ACHN (cell line): ENCODE results near the gene DEPP1.

Source experiments
- DNase-seq: peaks from one replicate; pipeline ENCODE4 v3.0.0-alpha.2; 2015
- in situ Hi-C: cut with HindIII; loops from 2 replicates; pipeline ENCODE4 v1.10.0; 2017; ENCODE audit warnings: low sequenced_read_pairs, low pct_ligation_motif_present, low pct_unique_long_range_greater_than_20kb

The DEPP1 gene

DNA sequence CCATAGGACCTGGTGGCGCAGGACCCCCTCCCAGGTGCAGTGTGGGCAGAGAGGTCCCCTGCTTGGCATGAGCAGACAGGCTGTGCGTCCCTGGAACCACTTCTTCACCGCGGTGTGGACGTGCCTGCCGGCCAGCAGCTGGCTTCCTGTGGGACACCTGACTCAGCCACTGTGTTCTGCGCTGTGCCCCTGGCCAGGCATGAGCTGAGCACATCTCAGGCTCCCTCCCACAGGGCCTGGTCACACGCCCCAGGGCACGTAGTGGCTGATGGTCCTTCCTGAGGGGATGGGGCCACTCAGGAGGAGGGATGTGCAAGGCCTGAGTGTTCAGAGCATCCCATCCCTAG lies 3.5 kb upstream of the DEPP1 start:
- DNase-seq, result no peak

DNA sequence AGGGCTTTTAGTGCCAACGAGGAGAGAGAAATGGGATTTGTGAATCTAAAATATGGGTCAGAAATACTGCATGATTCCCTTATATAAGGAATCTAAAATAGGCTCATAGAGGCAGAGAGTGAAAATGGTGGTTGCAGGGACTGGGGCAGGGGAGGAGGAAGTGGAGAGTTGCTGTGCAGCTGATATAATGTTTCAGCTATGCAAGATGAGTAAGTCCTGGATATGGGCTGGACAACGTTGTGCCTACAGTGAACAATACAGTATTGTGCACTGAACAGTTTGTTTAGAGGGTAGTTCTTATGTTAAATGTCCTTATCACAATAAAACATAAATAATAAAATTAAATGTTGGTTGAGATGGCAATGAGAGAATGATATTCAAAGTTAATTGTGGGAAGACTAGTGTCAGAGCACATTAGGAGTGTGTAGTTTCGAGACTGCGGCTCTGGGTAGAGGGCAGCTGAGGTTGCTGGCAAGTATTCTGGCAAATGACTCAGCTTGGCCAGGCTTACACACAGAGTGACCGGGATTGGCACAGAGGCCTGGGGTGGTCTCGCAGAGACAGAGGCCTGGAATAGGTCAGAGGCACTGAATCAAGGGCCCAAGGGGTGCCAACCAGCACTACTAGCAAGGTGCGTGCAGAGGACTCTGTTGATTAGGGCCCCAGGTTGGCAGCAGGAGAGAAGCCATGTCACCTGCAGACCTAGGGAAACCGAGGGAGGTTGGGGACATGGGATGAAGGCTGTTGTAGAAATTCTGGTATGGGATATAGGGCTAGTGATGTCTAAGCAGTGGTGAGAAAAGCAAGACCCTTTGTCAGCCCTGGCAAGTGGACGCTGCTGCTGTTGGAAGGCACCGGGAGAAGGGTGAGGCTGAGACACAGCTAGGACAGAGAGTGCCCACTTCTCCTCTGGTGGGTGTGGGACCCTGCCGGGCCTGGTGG lies 2.8 kb upstream of the DEPP1 start:
- peak; percentile 88 for DNase-seq
- in situ Hi-C loops, result no loop called here

More for the DNA sequence above, 3.5 kb upstream of the DEPP1 start:
- in situ Hi-C loops, result no loop called here

GRCh38 chr10:44980309-44981171 lies 1.9 kb upstream of the DEPP1 start:
- no peak for DNase-seq
- in situ Hi-C loops, result no loop called here

GRCh38 chr10:44979281-44980191 lies 927 bp upstream of the DEPP1 start:
- in situ Hi-C loops, result no loop called here
- DNase-seq, result no peak

GRCh38 chr10:44978213-44978569 lies 418 bp downstream of the DEPP1 start:
- no peak for DNase-seq
- in situ Hi-C loops, result no loop called here

GRCh38 chr10:44977287-44978212 lies 1.1 kb downstream of the DEPP1 start:
- DNase-seq, result no peak
- in situ Hi-C loops, result no loop called here

DNA sequence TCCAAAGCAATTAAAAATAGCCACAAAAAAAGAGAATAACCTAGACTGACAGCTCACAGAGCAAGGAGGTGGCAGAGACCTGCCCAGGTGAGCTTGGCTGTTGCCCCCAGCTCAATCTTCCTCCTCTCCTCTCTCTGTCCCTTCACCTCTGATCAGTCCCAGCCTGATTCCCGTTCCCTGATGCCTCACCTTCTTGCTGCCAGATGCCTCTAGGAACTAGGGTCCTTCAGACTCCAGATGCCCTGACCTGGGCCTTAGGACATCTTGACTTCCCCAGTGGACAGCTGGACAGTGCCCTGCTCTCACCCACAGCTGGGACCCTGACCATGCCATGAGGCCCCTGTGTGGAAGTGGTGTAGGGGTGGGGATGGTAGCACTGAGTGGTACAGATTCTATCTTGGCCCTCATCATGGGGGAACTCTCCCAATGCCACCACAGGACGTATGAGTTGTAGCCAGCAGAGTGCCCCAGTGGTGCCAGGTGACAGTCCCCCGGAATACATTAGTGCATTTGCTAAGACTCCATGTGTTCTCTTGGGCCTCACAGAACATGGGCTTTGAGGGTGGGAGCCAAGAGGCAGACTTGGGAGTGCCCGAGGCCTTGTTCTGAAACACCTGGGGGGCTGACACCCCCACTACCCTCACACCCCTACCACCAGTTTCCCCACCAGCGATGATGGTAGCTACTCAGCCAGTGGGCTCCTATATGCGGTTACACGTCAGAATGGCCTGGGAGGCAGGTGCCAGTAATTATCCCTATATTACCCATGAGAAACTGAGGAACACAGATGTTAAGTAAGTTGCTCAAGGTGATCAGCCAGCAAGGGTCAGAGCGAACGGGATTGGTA lies 2.0 kb downstream of the DEPP1 start:
- DNase-seq, result no peak
- in situ Hi-C loops, result no loop called here

GRCh38 chr10:44975431-44976331 lies 2.9 kb downstream of the DEPP1 start:
- peak; percentile 72 for DNase-seq
- in situ Hi-C loops, result no loop called here

GRCh38 chr10:44974628-44975430 lies 3.8 kb downstream of the DEPP1 start:
- DNase-seq, result peak; percentile 57
- in situ Hi-C loops, result no loop called here

DNA sequence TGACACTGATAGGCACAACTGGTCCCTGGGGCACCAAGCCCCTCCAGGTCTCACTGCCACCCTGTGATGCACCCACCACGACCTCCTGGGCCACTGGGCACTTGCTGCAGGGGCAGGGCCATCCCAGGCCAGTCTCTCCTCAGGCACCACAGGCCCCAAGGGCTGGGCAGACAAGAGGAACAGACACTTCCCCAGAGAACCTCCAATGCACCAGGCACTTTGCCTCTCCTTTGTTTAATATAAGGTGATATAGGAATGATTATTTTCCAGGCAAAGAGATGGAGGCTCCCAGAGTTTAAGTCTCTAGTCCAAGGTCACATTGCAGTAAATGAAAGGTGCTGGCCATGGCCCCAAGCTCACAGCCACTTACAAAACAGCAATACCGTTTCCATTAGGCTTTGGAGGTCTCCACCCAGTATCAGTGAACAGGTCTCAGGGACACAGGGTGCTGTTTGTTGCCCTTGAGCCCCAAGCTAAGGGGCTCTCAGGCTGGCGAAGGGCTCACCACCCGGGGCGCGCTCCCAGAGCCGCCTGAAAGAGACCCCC lies 4.5 kb downstream of the DEPP1 start:
- in situ Hi-C loops, result no loop called here
- no peak for DNase-seq

GRCh38 chr10:44973323-44974081 lies 5.1 kb downstream of the DEPP1 start:
- DNase-seq, result no peak
- in situ Hi-C loops, result no loop called here

DNA sequence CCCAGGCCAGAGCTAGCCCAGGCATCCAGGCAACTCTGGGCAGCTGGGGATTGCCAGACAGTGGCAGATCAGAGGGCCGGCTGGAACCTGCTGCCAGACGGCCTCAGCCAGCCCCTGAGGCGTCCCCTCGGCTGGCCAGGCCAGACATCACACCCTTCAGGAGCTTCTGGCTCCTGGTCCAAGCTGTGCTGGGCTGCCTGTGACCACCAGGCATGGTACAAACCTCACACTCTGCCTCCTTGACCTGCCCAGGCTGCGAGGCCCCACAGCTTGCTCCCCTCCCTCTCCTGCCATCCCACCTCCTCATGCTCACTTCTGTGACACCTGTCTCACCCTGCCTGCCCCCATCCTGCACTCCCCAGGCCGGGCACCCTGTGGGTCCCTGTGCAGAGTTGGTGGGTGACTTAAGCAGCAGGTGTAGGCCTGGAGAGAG lies 5.7 kb downstream of the DEPP1 start:
- DNase-seq, result no peak
- in situ Hi-C loops, result no loop called here

- no peak for DNase-seq
- in situ Hi-C loops, result no loop called here
These were observed 6.5 kb downstream of the DEPP1 start for GRCh38 chr10:44971935-44972757.

GRCh38 chr10:44971434-44971833 lies 7.2 kb downstream of the DEPP1 start:
- in situ Hi-C loops, result no loop called here
- DNase-seq, result no peak
